ENCODE measurements around the gene TIFAB. TPM values are rescaled to one million over a fixed set of nuclear protein-coding genes. Genes with fewer than 3 reads are reported as not detected.

Gene TIFAB
- total RNA-seq, 2 donors from 2014 or later, result not detected

DNA sequence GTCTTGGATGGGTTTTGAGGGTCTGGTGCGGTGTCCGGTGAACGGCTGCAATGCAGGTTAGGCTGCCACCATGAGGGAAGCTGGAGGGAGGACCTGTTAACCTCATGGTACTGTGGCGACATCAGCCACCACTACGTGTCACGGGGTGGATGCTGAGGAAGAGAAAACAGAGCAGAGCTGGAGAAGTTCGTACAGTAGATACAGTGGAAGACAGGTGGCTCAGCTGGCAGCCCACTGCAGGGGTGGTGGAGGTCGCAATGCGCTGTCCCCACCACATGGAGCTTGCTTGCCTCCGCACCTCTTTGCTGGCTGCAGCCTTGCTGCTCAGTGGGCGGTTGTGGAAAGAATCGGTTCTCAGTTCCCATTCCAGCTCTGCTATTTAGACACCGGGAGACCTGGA, 7.8 kb downstream of the TIFAB start:
- H3K27me3 ChIP-seq (replicated peaks; ENCODE audit: insufficient read depth), result no peaks in the 10 kb centered on the region
- no peaks in the 10 kb centered on the region for H3K4me1 ChIP-seq (replicated peaks)
- no peak for DNase-seq (ENCODE audit: low spot score)
- H3K9me3 ChIP-seq, result no peaks in the 10 kb centered on the region
- no peak overlapping the region for H3K27ac ChIP-seq
- no peaks in the 10 kb centered on the region for H3K36me3 ChIP-seq
- TF ChIP-seq POLR2A (IDR thresholded peaks at IDR 0.05) (no peak), CTCF (IDR thresholded peaks at IDR 0.05) (no peak), POLR2AphosphoS5 (IDR thresholded peaks at IDR 0.05) (no peak)
- H3K4me3 ChIP-seq, result no peak overlapping the region
- 86% methylated on average over 13 of the region's 13 CpGs for WGBS
- intact Hi-C loops (cut with DNase I), result no loop called here

GRCh38 chr5:135443161-135443960, 8.8 kb downstream of the TIFAB start:
- WGBS, result 35% methylated on average over 6 of the region's 6 CpGs
- Histone ChIP-seq H3K4me3 (no peak overlapping the region), H3K9me3 (no peaks in the 10 kb centered on the region), H3K27ac (no peak overlapping the region), H3K4me1 (replicated peaks) (no peaks in the 10 kb centered on the region), H3K36me3 (no peaks in the 10 kb centered on the region), H3K27me3 (replicated peaks; ENCODE audit: insufficient read depth) (no peaks in the 10 kb centered on the region)
- TF ChIP-seq POLR2AphosphoS5 (IDR thresholded peaks at IDR 0.05) (no peak), POLR2A (IDR thresholded peaks at IDR 0.05) (no peak), CTCF (IDR thresholded peaks at IDR 0.05) (no peak)
- intact Hi-C loops (cut with DNase I), result no loop called here
- DNase-seq (ENCODE audit: low spot score), result no peak

GRCh38 chr5:135442431-135443160, 9.6 kb downstream of the TIFAB start:
- intact Hi-C loops (cut with DNase I), result no loop called here
- no peak overlapping the region for H3K4me3 ChIP-seq
- 84% methylated on average over 8 of the region's 8 CpGs for WGBS
- DNase-seq (ENCODE audit: low spot score), result no peak
- no peaks in the 10 kb centered on the region for H3K9me3 ChIP-seq
- no peak overlapping the region for H3K27ac ChIP-seq
- no peaks in the 10 kb centered on the region for H3K36me3 ChIP-seq
- no peaks in the 10 kb centered on the region for H3K4me1 ChIP-seq (replicated peaks)
- no peak for TF ChIP-seq CTCF (IDR thresholded peaks at IDR 0.05)
- no peak for TF ChIP-seq POLR2A (IDR thresholded peaks at IDR 0.05)
- no peak for TF ChIP-seq POLR2AphosphoS5 (IDR thresholded peaks at IDR 0.05)
- no peaks in the 10 kb centered on the region for H3K27me3 ChIP-seq (replicated peaks; ENCODE audit: insufficient read depth)

- Histone ChIP-seq H3K4me3 (no peak overlapping the region), H3K4me1 (replicated peaks) (no peaks in the 10 kb centered on the region), H3K9me3 (no peaks in the 10 kb centered on the region), H3K36me3 (no peaks in the 10 kb centered on the region), H3K27ac (no peak overlapping the region), H3K27me3 (replicated peaks; ENCODE audit: insufficient read depth) (no peaks in the 10 kb centered on the region)
- TF ChIP-seq POLR2A (IDR thresholded peaks at IDR 0.05) (no peak), CTCF (IDR thresholded peaks at IDR 0.05) (no peak), POLR2AphosphoS5 (IDR thresholded peaks at IDR 0.05) (no peak)
- no peak for DNase-seq (ENCODE audit: low spot score)
- WGBS, result 86% methylated on average over 4 of the region's 4 CpGs
- intact Hi-C loops (cut with DNase I), result no loop called here
Measured at GRCh38 chr5:135441919-135442318, 10.2 kb downstream of the TIFAB start.
